IMR-90 (cell line): ENCODE data around the gene MLYCD. TPM values are rescaled to one million over a fixed set of nuclear protein-coding genes. Genes with fewer than 3 reads are reported as not detected.

Source experiments
- ATAC-seq: fragments of 200-7000 bp; cut with Tn5 transposase; 2 replicates; pipeline ENCODE4 v1.9.1; 2020; ENCODE audit warnings: low read depth, mild to moderate bottlenecking, moderate library complexity
- BruUV-seq: library from RNA; stranded (reverse); fragments of 400-500 nt; replicated peaks from 2 replicates; lab custom pipeline; 2021; lab: Mats Ljungman, UMichigan
- CTCF ChIA-PET: fragments of 300-600 bp; formaldehyde crosslinking; extraction: SDS; loops from one replicate; lab custom pipeline; 2021; ENCODE audit warnings: antibody characterized with exemption; lab: Yijun Ruan, JAX
- POLR2A ChIA-PET: fragments of 300-600 bp; sonication (Branson Sonifier 250); formaldehyde crosslinking; loops from one replicate; lab custom pipeline; 2022; ENCODE audit warnings: antibody characterized with exemption; ENCODE audit not compliant: unreplicated experiment; lab: Charles Lee
- DNase-seq: peaks from one replicate; pipeline ENCODE4 v3.0.0; 2013
- H2AFZ ChIP-seq: replicated peaks from 2 replicates; pipeline ENCODE3; 2013; ENCODE audit warnings: low read length, mild to moderate bottlenecking; ENCODE audit not compliant: poor library complexity
- H2AK5ac ChIP-seq: 2 replicates; pipeline ENCODE4 v1.6.1; 2013; ENCODE audit warnings: low read depth, low read length, inconsistent platforms
- H2AK9ac ChIP-seq: replicated peaks from 2 replicates; pipeline ENCODE3; 2013; ENCODE audit warnings: mild to moderate bottlenecking, low read depth, low read length, moderate library complexity; ENCODE audit not compliant: poor library complexity
- H2BK120ac ChIP-seq: 2 replicates; pipeline ENCODE4 v1.6.1; 2013; ENCODE audit warnings: low read depth, low read length, inconsistent platforms
- H2BK15ac ChIP-seq: 3 replicates; pipeline ENCODE4 v1.6.1; 2013; ENCODE audit warnings: low read depth, low read length, inconsistent platforms
- H2BK20ac ChIP-seq: 2 replicates; pipeline ENCODE4 v1.6.1; 2013; ENCODE audit warnings: low read depth, mild to moderate bottlenecking, inconsistent platforms, low read length, moderate library complexity
- H2BK5ac ChIP-seq: 2 replicates; pipeline ENCODE4 v1.6.1; 2013; ENCODE audit warnings: mild to moderate bottlenecking, low read depth, low read length, inconsistent platforms; ENCODE audit not compliant: poor library complexity, severe bottlenecking
- H3K14ac ChIP-seq: replicated peaks from 2 replicates; pipeline ENCODE4 v1.6.1; 2013; ENCODE audit warnings: low read depth, low read length, inconsistent platforms
- H3K18ac ChIP-seq: 2 replicates; pipeline ENCODE4 v1.6.1; 2013; ENCODE audit warnings: low read depth, low read length, control low read depth
- H3K23ac ChIP-seq: 2 replicates; pipeline ENCODE4 v1.6.1; 2013; ENCODE audit warnings: low read depth, low read length, inconsistent platforms
- H3K27ac ChIP-seq: 2 replicates; pipeline ENCODE4 v1.5.1; 2013; ENCODE audit warnings: mild to moderate bottlenecking, control low read depth, low read length; ENCODE audit not compliant: insufficient read depth
- H3K27me3 ChIP-seq: 2 replicates; pipeline ENCODE4 v1.6.1; 2013; ENCODE audit warnings: low read length; ENCODE audit not compliant: control insufficient read depth, insufficient read depth
- H3K36me3 ChIP-seq: 2 replicates; pipeline ENCODE4 v1.6.1; 2013; ENCODE audit warnings: low read length, mixed read lengths; ENCODE audit not compliant: control insufficient read depth, insufficient read depth
- H3K4ac ChIP-seq: 2 replicates; pipeline ENCODE4 v1.6.1; 2013; ENCODE audit warnings: low read depth, low read length, inconsistent platforms
- H3K4me1 ChIP-seq: 2 replicates; pipeline ENCODE4 v1.6.1; 2013; ENCODE audit warnings: low read length, mixed read lengths; ENCODE audit not compliant: control insufficient read depth, insufficient read depth
- H3K4me2 ChIP-seq: 2 replicates; pipeline ENCODE4 v1.6.1; 2013; ENCODE audit warnings: low read depth, mild to moderate bottlenecking, control low read depth, low read length, moderate library complexity
- H3K4me3 ChIP-seq: 2 replicates; pipeline ENCODE4 v1.5.1; 2013; ENCODE audit warnings: low read depth, mild to moderate bottlenecking, control low read depth, low read length, moderate library complexity; ENCODE audit not compliant: insufficient read depth
- H3K56ac ChIP-seq: 2 replicates; pipeline ENCODE4 v1.6.1; 2013; ENCODE audit warnings: low read length, inconsistent platforms; ENCODE audit not compliant: insufficient read depth; ENCODE audit errors: extremely low read depth
- H3K79me1 ChIP-seq, 2 experiments: 2 replicates each; pipeline ENCODE4 v1.6.1; 2013; ENCODE audit warnings: low read length in 2 of 2, inconsistent platforms in 1 of 2, low read depth in 1 of 2
- H3K9ac ChIP-seq: 2 replicates; pipeline ENCODE4 v1.6.1; 2013; ENCODE audit warnings: low read depth, low read length, control low read depth
- H3K9me1 ChIP-seq: 2 replicates; pipeline ENCODE4 v1.6.1; 2013; ENCODE audit warnings: low read length, inconsistent platforms; ENCODE audit not compliant: insufficient read depth
- H3K9me3 ChIP-seq: 2 replicates; pipeline ENCODE4 v1.6.1; 2013; ENCODE audit warnings: low read length; ENCODE audit not compliant: control insufficient read depth, insufficient read depth
- H4K20me1 ChIP-seq: 2 replicates; pipeline ENCODE4 v1.6.1; 2013; ENCODE audit warnings: low read length, inconsistent platforms; ENCODE audit not compliant: insufficient read depth
- H4K5ac ChIP-seq: 2 replicates; pipeline ENCODE4 v1.6.1; 2013; ENCODE audit warnings: mild to moderate bottlenecking, low read depth, low read length, control low read depth
- H4K8ac ChIP-seq, 2 experiments: 2 replicates each; pipeline ENCODE4 v1.6.1; 2013; ENCODE audit warnings: low read depth in 2 of 2, low read length in 2 of 2, control low read depth in 1 of 2, inconsistent platforms in 1 of 2
- H4K91ac ChIP-seq: 2 replicates; pipeline ENCODE4 v1.6.1; 2013; ENCODE audit warnings: low read depth, low read length, inconsistent platforms; ENCODE audit not compliant: insufficient read depth
- FOS ChIP-seq: fragments of 150-350 bp; IDR thresholded peaks from 2 replicates; pipeline ENCODE4 v1.6.1; 2016; ENCODE audit warnings: low read depth, low read length
- MAZ ChIP-seq: IDR thresholded peaks from 2 replicates; pipeline ENCODE4 v1.6.1; 2012; ENCODE audit warnings: low read depth, mild to moderate bottlenecking, low read length, improper control_type of control experiment, moderate library complexity, borderline replicate concordance
- WGBS, 2 experiments: methylation state at CpG; one replicate each; pipeline versions ENCODE4 v1.1.5 to v1.1.7; 2013; ENCODE audit warnings: missing lambda C conversion rate in 2 of 2; ENCODE audit not compliant: insufficient read length in 1 of 2; ENCODE audit errors: extremely low coverage in 2 of 2; 5-methylcytosine and 5-hydroxymethylcytosine counted together
- dilution Hi-C: fragments of 300-500 bp; cut with HindIII; formaldehyde crosslinking; loops from one replicate; pipeline ENCODE4 v1.14.3; 2018; ENCODE audit warnings: low sequenced_read_pairs; ENCODE audit not compliant: unreplicated experiment
- in situ Hi-C: fragments of 300-500 bp; cut with MboI; formaldehyde crosslinking; loops from 3 replicates; pipeline ENCODE4 v1.14.3; 2019; ENCODE audit warnings: low sequenced_read_pairs, inconsistent platforms, mixed read lengths
- intact Hi-C: fragments of 100-400 bp; cut with micrococcal nuclease; formaldehyde crosslinking; loops from 2 replicates; pipeline ENCODE4 v1.10.0; 2022
- polyA plus RNA-seq, 3 experiments: library from polyadenylated mRNA; depleted of rRNA; stranded (reverse); fragments of >200 nt; gene quantifications; 2 replicates each; pipeline ENCODE4 v1.2.3, GENCODE V29; 2012; ENCODE audit warnings: low replicate concordance in 1 of 3
- total RNA-seq: library from RNA; depleted of rRNA; stranded (reverse); fragments of >200 nt; gene quantifications from 2 replicates; pipeline ENCODE4 v1.2.3, GENCODE V29; 2012

MLYCD gene
- total and polyA plus RNA-seq, 2 of the 4 experiments (the other 2 are of a cell fraction): 1.9 to 2.7 TPM

- TF ChIP-seq FOS: no peak
Observed at GRCh38 chr16:83958846-83959565, 60.1 kb downstream of the MLYCD start (continued).

GRCh38 chr16:83959656-83960434, 60.9 kb downstream of the MLYCD start:
- ChIA-PET POLR2A (no interaction called here), CTCF (interaction anchor here (1.3 kb wide), 1 partner anchor 106 kb away, joined by 5 read pairs; no protein-coding TSS in a partner anchor)

More at GRCh38 chr16:83959656-83960434, 60.9 kb downstream of the MLYCD start:
- intact Hi-C loops: no loop called here
- TF ChIP-seq MAZ: no peak
- Histone ChIP-seq H4K91ac (no peak overlapping the region), H4K5ac (no peak overlapping the region), H3K36me3 (peaks cover 41% of the 10 kb centered on the region), H3K4me1 (peaks cover under 1% of the 10 kb centered on the region; the same call in 1 of the 2 replicates), H3K27ac (no peak overlapping the region), H3K9me3 (no peaks in the 10 kb centered on the region), H3K4me3 (no peak overlapping the region), H3K9me1 (no peaks in the 10 kb centered on the region), H3K4ac (no peak overlapping the region), H3K18ac (no peak overlapping the region), H4K8ac (no peak overlapping the region), H2BK20ac (no peak overlapping the region), H3K27me3 (no peaks in the 10 kb centered on the region), H3K56ac (no peak overlapping the region), H3K23ac (no peak overlapping the region), H2BK15ac (no peak overlapping the region), H2AK9ac (no peak overlapping the region), H3K79me1 (peaks cover 0 to 12% of the 10 kb centered on the region in 2 experiments; a peak in 1 of 4 replicates), H3K14ac (no peak overlapping the region), H2AFZ (no peak overlapping the region), H3K9ac (no peak overlapping the region), H4K20me1 (peaks cover 15% of the 10 kb centered on the region; the same call in 1 of the 2 replicates), H2BK120ac (no peak overlapping the region), H3K4me2 (no peak overlapping the region), H2AK5ac (no peak overlapping the region), H2BK5ac (no peak overlapping the region)
- no TSS peak for BruUV-seq
- 100% methylated on average over 3 of the region's 12 CpGs; no CpG with 5 or more reads in 1 of the 2 experiments for whole genome bisulfite sequencing, 2 experiments
- ATAC-seq (no peak), DNase-seq (no peak)
- dilution Hi-C loops: no loop called here
- in situ Hi-C loops: loop anchor here (10.0 to 25.0 kb wide), 2 partner anchors 215 to 527 kb away; no protein-coding TSS in a partner anchor
